Neuronal stem cell (in vitro differentiated cells): Measurements from ENCODE around the gene LIFR.

Experiments used
- DNase-seq: peaks from one replicate; pipeline ENCODE4 v3.0.0-alpha.2; 2013; ENCODE audit warnings: low spot score
- H2AFZ ChIP-seq: one replicate; pipeline ENCODE4 v1.6.1; 2013; ENCODE audit warnings: mild to moderate bottlenecking, low read length, inconsistent platforms
- H2AK5ac ChIP-seq: 2 replicates; pipeline ENCODE4 v1.6.1; 2013; ENCODE audit warnings: low read depth, mild to moderate bottlenecking, inconsistent platforms, low read length, moderate library complexity, mixed read lengths
- H2BK120ac ChIP-seq: 2 replicates; pipeline ENCODE4 v1.6.1; 2013; ENCODE audit warnings: low read depth, mild to moderate bottlenecking, inconsistent platforms, low read length, moderate library complexity, mixed read lengths
- H2BK12ac ChIP-seq: one replicate; pipeline ENCODE4 v1.6.1; 2013; ENCODE audit warnings: low read length, inconsistent platforms
- H2BK15ac ChIP-seq: 2 replicates; pipeline ENCODE4 v1.6.1; 2013; ENCODE audit warnings: mild to moderate bottlenecking, low read length, inconsistent platforms, mixed read lengths
- H2BK5ac ChIP-seq: one replicate; pipeline ENCODE4 v1.6.1; 2013; ENCODE audit warnings: inconsistent platforms, mild to moderate bottlenecking, low read length, moderate library complexity
- H3K14ac ChIP-seq: one replicate; pipeline ENCODE4 v1.6.1; 2013; ENCODE audit warnings: low read length, inconsistent platforms
- H3K18ac ChIP-seq: 2 replicates; pipeline ENCODE4 v1.6.1; 2013; ENCODE audit warnings: low read length, inconsistent platforms
- H3K23ac ChIP-seq: 2 replicates; pipeline ENCODE4 v1.6.1; 2013; ENCODE audit warnings: low read depth, mild to moderate bottlenecking, mixed read lengths, low read length, inconsistent platforms; ENCODE audit not compliant: poor library complexity
- H3K27ac ChIP-seq: replicated peaks from 3 replicates; pipeline ENCODE4 v1.5.1; 2013; ENCODE audit warnings: low read length, inconsistent platforms
- H3K27me3 ChIP-seq, 3 experiments: 2 replicates each; pipeline ENCODE4 v1.6.1; 2013; ENCODE audit warnings: low read length in 3 of 3, mild to moderate bottlenecking in 2 of 3, inconsistent platforms in 1 of 3, low read depth in 1 of 3, mixed read lengths in 1 of 3, moderate library complexity in 1 of 3; ENCODE audit not compliant: control insufficient read depth in 3 of 3, insufficient read depth in 3 of 3
- H3K36me3 ChIP-seq, 2 donors: replicated peaks in 1 of 2; 2 replicates each; pipeline ENCODE4 v1.6.1; 2013; ENCODE audit warnings: low read length in 2 of 2; ENCODE audit not compliant: control insufficient read depth in 2 of 2, insufficient read depth in 2 of 2
- H3K4ac ChIP-seq: 2 replicates; pipeline ENCODE4 v1.6.1; 2013; ENCODE audit warnings: inconsistent platforms, mild to moderate bottlenecking, low read length, moderate library complexity
- H3K4me1 ChIP-seq, 2 donors: 1 replicate in 1 of 2; 2 replicates in 1 of 2; pipeline ENCODE4 v1.6.1; 2013; ENCODE audit warnings: low read length in 2 of 2, low read depth in 1 of 2; ENCODE audit not compliant: control insufficient read depth in 2 of 2, insufficient read depth in 1 of 2
- H3K4me2 ChIP-seq: one replicate; pipeline ENCODE4 v1.6.1; 2013; ENCODE audit warnings: mild to moderate bottlenecking, low read length, inconsistent platforms; ENCODE audit not compliant: insufficient read depth, poor library complexity, severe bottlenecking
- H3K4me3 ChIP-seq, 2 donors: 2 replicates each; pipeline ENCODE4 v1.5.1; 2013; ENCODE audit warnings: low read length in 2 of 2, mild to moderate bottlenecking in 2 of 2, inconsistent platforms in 1 of 2, moderate library complexity in 1 of 2
- H3K79me1 ChIP-seq: one replicate; pipeline ENCODE4 v1.6.1; 2013; ENCODE audit warnings: low read depth, mild to moderate bottlenecking, inconsistent platforms, low read length, moderate library complexity
- H3K9ac ChIP-seq: one replicate; pipeline ENCODE4 v1.6.1; 2013; ENCODE audit warnings: mild to moderate bottlenecking, low read depth, low read length, inconsistent platforms; ENCODE audit not compliant: poor library complexity
- H3K9me3 ChIP-seq, 2 donors: replicated peaks in 1 of 2; 2 replicates each; pipeline versions ENCODE3 to v1.6.1; 2013; ENCODE audit warnings: low read length in 2 of 2, mild to moderate bottlenecking in 2 of 2, inconsistent platforms in 1 of 2, low read depth in 1 of 2, mixed read lengths in 1 of 2, moderate library complexity in 1 of 2; ENCODE audit not compliant: control insufficient read depth in 2 of 2, insufficient read depth in 1 of 2
- H4K8ac ChIP-seq: one replicate; pipeline ENCODE4 v1.6.1; 2013; ENCODE audit warnings: low read depth, mild to moderate bottlenecking, inconsistent platforms, low read length, moderate library complexity
- H4K91ac ChIP-seq: one replicate; pipeline ENCODE4 v1.6.1; 2013; ENCODE audit warnings: low read length, low read depth, mild to moderate bottlenecking, inconsistent platforms; ENCODE audit not compliant: poor library complexity
- WGBS, 2 donors: extraction: QIAGEN DNeasy Blood & Tissue Kit; methylation state at CpG; one replicate each; pipeline ENCODE4 v1.1.7; 2013; ENCODE audit warnings: missing lambda C conversion rate in 2 of 2, mixed read lengths in 1 of 2; ENCODE audit not compliant: insufficient read length in 2 of 2, insufficient replicate concordance in 1 of 2; ENCODE audit errors: extremely low coverage in 2 of 2; 5-methylcytosine and 5-hydroxymethylcytosine counted together

Gene LIFR

DNA sequence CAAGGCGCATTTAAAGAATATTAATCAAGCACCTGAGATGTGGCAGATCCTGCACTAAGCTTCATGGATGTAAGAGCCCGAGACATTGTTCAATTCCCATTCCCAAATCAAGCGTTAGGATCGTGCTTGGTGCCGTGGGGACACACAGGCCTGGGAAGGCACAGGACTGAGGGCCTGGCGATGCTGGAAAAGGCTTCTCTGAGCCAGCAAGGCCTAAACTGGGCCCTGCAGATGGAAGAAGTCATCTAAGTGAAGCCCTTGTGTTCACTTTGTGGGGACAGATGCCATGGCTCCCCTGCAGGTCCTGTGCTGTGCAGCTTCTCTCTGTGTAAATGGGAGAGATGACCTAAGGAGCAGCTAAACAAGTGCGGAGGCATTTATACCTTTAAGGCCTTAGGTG, 83.9 kb downstream of the LIFR start:
- Histone ChIP-seq H3K9ac (no peak overlapping the region), H3K36me3 (peaks cover 0 to 18% of the 10 kb centered on the region in 2 donors), H3K4ac (no peak overlapping the region), H3K4me1 (peaks cover 15 to 17% of the 10 kb centered on the region in 2 donors), H3K4me2 (no peak overlapping the region), H3K9me3 (no peaks in the 10 kb centered on the region), H2BK12ac (no peak overlapping the region), H3K79me1 (no peaks in the 10 kb centered on the region), H4K8ac (no peak overlapping the region), H2BK5ac (no peak overlapping the region), H2AK5ac (no peak overlapping the region), H2BK120ac (no peak overlapping the region), H3K18ac (no peak overlapping the region), H3K27me3 (no peaks in the 10 kb centered on the region), H4K91ac (no peak overlapping the region), H3K4me3 (no peak overlapping the region), H3K14ac (no peak overlapping the region), H3K23ac (no peak overlapping the region), H2BK15ac (no peak overlapping the region), H3K27ac (no peak overlapping the region), H2AFZ (no peak overlapping the region)
- no CpG with 5 or more reads among the region's 7 CpGs for WGBS, 2 donors
- DNase-seq, result no peak

DNA sequence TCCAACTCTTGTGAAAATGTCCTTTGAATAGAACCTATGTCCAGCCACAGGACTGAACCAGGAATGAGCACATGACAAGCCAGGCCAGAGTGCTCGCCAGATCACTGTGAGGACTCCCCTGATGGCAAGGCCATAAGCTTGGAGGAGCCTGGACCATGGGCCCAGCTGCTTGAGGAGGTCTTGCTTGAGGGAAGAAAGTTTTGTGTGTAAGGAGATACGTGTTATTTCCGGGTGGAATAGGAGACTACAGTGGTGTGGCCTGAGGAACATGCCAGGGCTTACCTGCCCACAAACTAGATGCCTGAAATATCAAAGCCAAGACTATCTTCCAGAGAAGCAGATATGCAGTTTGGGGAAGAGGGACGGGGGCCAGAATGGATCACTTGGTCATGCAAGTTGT, 84.7 kb downstream of the LIFR start:
- no peak overlapping the region for H3K27ac ChIP-seq
- no peaks in the 10 kb centered on the region for H3K79me1 ChIP-seq
- H3K9ac ChIP-seq, result no peak overlapping the region
- H3K4me3 ChIP-seq, result no peak overlapping the region
- no peak overlapping the region for H4K8ac ChIP-seq
- H2BK12ac ChIP-seq, result no peak overlapping the region
- H2BK120ac ChIP-seq, result no peak overlapping the region
- peak overlapping the region; percentile 57 for H2AK5ac ChIP-seq
- no peak overlapping the region for H3K18ac ChIP-seq
- no peak for DNase-seq
- H3K23ac ChIP-seq, result no peak overlapping the region
- H2AFZ ChIP-seq, result no peak overlapping the region
- peaks cover 18 to 19% of the 10 kb centered on the region in 2 donors for H3K4me1 ChIP-seq
- no peaks in the 10 kb centered on the region for H3K9me3 ChIP-seq
- H2BK5ac ChIP-seq, result no peak overlapping the region
- WGBS, 2 donors, result no CpG with 5 or more reads among the region's 4 CpGs
- H3K36me3 ChIP-seq, result peaks cover 0 to 10% of the 10 kb centered on the region in 2 donors
- no peaks in the 10 kb centered on the region for H3K27me3 ChIP-seq
- no peak overlapping the region for H3K4ac ChIP-seq
- H4K91ac ChIP-seq, result no peak overlapping the region
- no peak overlapping the region for H3K14ac ChIP-seq
- H2BK15ac ChIP-seq, result peak overlapping the region; percentile 56
- no peak overlapping the region for H3K4me2 ChIP-seq

DNA sequence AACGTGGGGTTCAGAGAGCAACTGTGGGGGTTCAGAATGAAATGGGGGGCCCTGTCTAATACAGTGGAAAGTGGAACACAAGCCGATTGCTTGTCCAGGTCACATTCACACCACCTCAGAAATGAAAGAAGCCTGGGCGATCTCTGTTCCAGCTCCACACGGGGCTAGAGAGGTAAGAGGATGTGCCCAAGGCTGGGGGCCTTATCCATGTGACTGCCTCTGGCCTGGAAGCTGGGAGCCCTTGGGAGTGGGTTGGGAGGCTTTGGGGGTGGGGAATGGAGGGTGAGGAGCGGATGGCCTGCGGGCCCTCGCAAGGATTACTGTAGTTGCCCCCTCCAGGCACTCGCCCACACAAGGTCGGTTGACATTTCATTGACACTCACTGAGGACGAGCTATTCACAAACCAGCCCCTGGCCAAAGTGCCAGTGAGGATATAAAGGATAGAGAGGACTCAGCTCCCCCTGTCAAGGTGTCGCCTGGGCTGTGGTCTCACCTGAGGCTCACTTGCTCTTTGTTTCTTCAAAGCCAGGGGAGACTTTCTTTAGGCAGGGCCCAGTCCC, 86.7 kb downstream of the LIFR start:
- Histone ChIP-seq H3K27ac (no peak overlapping the region), H3K4ac (no peak overlapping the region), H3K36me3 (no peaks in the 10 kb centered on the region), H3K4me2 (no peak overlapping the region), H2BK120ac (no peak overlapping the region), H3K4me1 (peaks cover 19 to 20% of the 10 kb centered on the region in 2 donors), H3K79me1 (no peaks in the 10 kb centered on the region), H3K27me3 (no peaks in the 10 kb centered on the region), H2BK12ac (no peak overlapping the region), H4K91ac (no peak overlapping the region), H3K18ac (no peak overlapping the region), H2AK5ac (no peak overlapping the region), H3K9ac (no peak overlapping the region), H4K8ac (no peak overlapping the region), H3K4me3 (no peak overlapping the region), H2AFZ (peak overlapping the region; percentile 93), H3K14ac (no peak overlapping the region), H2BK5ac (no peak overlapping the region), H3K23ac (peak overlapping the region; percentile 18), H3K9me3 (no peaks in the 10 kb centered on the region), H2BK15ac (peak overlapping the region; percentile 54)
- no CpG with 5 or more reads among the region's 11 CpGs for WGBS, 2 donors
- DNase-seq, result no peak

DNA sequence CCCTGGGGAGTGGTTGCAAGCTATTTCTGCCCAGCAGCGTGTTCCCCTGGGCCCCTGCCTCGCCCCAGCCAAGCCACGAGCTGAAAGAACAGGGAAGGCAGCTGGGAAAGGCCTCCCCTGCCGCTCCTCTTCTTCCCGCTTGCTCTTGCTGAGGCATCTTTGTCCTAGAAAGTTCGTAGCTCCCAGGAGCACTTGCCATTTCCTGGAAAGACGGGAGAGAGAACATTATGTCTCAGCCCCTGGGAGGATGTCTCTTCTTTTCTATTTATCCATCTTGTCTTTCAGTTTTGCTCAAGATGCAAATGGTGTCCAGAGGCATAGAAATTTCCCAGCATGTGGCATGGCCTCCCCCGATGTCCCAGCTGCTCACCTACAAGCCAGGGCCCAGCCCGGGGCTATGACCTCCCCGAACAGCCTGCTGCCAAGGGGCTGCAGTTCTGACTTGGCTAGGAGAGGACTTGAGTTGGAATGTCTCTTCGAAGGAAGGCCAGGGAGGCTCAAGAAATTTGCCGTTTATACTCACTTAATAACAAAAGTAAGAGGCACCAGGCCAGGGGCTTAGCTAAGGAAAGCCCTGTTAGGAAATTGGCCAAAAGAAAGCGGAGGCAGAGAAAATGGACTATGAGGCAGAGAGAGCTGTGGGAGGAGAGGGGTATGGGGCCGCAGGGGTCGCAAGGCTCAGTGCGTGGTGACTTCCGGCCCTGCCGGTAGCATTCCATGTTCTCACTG, 87.3 kb downstream of the LIFR start:
- WGBS, 2 donors, result no CpG with 5 or more reads among the region's 18 CpGs
- no peaks in the 10 kb centered on the region for H3K36me3 ChIP-seq
- peak overlapping the region; percentile 93 for H2AFZ ChIP-seq
- no peaks in the 10 kb centered on the region for H3K79me1 ChIP-seq
- H3K9me3 ChIP-seq, result no peaks in the 10 kb centered on the region
- no peak overlapping the region for H4K8ac ChIP-seq
- no peak overlapping the region for H3K4me2 ChIP-seq
- DNase-seq, result no peak
- no peak overlapping the region for H3K14ac ChIP-seq
- H3K27me3 ChIP-seq, result no peaks in the 10 kb centered on the region
- H4K91ac ChIP-seq, result no peak overlapping the region
- peak overlapping the region; percentile 20 for H2AK5ac ChIP-seq
- H3K9ac ChIP-seq, result no peak overlapping the region
- no peak overlapping the region for H2BK120ac ChIP-seq
- H3K4me3 ChIP-seq, result no peak overlapping the region
- peaks cover 20 to 24% of the 10 kb centered on the region in 2 donors for H3K4me1 ChIP-seq
- H3K18ac ChIP-seq, result peak overlapping the region; percentile 84
- no peak overlapping the region for H3K23ac ChIP-seq
- H2BK5ac ChIP-seq, result no peak overlapping the region
- peak overlapping the region; percentile 54 for H2BK15ac ChIP-seq
- H3K4ac ChIP-seq, result no peak overlapping the region
- no peak overlapping the region for H3K27ac ChIP-seq
- H2BK12ac ChIP-seq, result no peak overlapping the region
